ENCODE data around the gene CHEK2.
"Not testable (repeated sequence)": the region's sequence is repeated elsewhere in the genome, so short reads cannot be mapped to it uniquely, and the experiment has no call there.

The CHEK2 gene

DNA sequence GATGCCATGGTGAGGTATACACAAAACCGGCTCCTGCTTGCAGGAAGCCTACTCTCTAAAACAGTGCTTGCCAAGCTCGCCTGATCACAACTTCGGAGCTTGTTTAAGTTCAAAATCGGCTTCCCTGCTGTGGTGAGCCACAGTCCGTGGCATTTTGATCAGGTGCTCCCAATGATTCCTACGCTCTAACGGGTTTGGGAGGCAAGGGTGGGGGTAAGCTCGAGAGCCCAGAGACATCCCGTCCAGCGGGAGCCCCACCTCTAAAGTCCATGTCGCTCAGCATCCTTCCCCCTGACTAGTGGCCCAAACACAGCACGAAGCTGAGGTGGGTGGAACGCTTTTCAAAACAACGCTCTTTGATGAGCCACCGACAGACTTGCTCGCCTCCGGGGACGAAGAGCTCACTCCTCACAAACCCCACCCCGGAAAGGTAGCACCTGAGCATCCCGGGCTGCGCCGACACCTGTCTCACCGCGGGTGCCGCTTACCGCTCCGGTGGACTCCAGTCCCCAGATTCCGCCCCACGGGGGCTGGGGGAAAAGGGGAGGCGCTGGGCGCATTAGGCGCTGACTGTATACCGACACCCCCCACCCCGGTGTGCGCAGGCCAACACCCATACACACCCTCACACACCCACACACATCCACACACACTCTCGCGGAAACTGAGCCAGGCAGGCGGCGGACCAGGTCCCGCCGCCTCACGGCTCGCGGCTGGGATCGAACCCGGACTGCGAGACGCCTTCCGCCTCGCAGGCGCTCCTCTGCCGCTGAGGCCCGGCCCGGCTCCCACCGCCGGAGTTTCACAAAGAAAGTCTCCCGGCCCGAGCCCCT lies 62.6 kb downstream of the CHEK2 start:
- not testable (repeated sequence) for DNase-seq (ENCODE audit: low read depth)
- H3K4me3 ChIP-seq (ENCODE audit: low read length): peak overlapping the region; percentile 76

DNA sequence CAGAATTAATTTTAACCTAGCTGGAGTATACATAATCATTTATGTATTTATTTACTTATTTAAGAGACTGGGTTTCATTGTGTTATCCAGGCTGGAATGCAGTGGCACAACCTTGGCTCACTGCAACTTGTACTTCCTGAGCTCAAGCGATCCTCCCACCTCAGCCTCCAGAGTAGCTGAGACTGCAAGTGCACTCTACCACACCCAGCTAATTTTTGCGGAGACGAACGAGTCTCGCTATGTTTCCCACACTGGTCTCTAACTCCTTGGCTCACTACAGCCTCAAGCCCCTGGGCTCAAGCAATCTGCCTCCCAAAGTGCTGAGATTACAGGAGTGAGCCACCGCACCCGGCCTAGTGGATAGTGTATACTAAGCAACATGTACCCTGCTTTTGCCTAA lies 63.5 kb downstream of the CHEK2 start:
- not testable (repeated sequence) for DNase-seq (ENCODE audit: low read depth); H3K4me3 ChIP-seq (ENCODE audit: low read length)

DNA sequence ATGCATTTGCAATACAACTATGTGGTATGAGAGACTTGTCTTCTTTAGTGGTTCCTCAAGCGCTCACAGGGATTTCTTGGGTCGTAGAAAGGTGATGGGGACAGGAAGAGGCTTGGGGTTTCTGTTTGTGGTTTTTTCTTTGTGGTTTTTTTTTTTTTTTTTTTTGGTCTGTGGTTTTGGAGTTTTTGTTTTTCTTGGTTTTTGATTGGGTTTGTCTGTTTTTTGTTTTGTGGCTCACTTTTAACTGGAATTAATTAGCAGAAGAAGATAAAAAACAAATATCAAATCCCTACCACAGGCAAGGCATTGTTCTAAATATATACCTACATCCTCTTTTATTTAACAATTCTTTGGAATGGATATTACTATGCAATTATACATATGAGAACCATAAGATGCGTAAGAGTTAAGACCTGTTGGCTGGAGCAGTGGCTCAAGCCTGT lies 67.5 kb downstream of the CHEK2 start:
- TF ChIP-seq, protein P1, sequence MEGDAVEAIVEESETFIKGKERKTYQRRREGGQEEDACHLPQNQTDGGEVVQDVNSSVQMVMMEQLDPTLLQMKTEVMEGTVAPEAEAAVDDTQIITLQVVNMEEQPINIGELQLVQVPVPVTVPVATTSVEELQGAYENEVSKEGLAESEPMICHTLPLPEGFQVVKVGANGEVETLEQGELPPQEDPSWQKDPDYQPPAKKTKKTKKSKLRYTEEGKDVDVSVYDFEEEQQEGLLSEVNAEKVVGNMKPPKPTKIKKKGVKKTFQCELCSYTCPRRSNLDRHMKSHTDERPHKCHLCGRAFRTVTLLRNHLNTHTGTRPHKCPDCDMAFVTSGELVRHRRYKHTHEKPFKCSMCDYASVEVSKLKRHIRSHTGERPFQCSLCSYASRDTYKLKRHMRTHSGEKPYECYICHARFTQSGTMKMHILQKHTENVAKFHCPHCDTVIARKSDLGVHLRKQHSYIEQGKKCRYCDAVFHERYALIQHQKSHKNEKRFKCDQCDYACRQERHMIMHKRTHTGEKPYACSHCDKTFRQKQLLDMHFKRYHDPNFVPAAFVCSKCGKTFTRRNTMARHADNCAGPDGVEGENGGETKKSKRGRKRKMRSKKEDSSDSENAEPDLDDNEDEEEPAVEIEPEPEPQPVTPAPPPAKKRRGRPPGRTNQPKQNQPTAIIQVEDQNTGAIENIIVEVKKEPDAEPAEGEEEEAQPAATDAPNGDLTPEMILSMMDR (conservative IDR thresholded peaks at IDR 0.05; ENCODE audit: low read depth, low read length): no peak
- H3K4me3 ChIP-seq (ENCODE audit: low read length): no peak overlapping the region
- no peak for DNase-seq (ENCODE audit: low read depth)

DNA sequence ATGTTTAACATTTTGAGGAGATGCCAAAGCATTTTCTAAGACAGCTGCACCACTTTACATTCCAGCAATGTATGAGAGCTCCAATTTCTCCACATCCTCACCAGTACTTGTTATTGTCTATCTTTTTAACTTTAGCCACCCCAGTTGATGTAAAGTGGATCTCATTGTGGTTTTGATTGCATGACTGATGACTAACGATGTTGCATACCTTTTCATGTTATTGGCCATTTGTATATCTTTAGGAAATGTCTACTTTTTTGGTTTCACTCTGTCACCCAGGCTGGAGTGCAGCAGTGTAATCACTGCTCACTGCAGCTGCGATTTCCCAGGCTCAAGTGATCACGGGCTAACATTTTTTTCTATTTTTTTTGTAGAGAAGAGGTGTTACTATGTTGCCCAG lies 70.9 kb downstream of the CHEK2 start:
- TF ChIP-seq, protein P1 (conservative IDR thresholded peaks at IDR 0.05; ENCODE audit: low read depth, low read length): no peak
- no peak for DNase-seq (ENCODE audit: low read depth)

DNA sequence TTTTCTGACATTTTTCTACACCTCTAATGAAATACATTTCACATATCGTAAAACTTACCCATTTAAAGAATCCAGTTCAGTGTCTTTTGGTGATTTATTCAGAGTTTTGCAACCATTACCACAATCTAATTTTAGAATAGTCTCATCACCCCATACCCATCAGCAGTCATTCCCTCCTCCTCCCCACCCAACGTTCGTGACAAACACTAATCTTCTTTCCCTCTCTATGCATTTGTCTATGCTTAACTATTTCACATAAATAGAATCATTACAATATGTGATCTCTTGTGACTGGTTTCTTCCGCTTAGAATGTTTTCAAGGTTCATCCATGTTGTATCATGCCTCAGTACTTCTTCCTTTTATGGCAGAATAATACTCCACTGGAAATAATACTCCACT lies 71.5 kb downstream of the CHEK2 start:
- TF ChIP-seq, protein P1 (conservative IDR thresholded peaks at IDR 0.05; ENCODE audit: low read depth, low read length): no peak
- no peak for DNase-seq (ENCODE audit: low read depth)
- H3K4me3 ChIP-seq (ENCODE audit: low read length): no peak overlapping the region

More for the DNA sequence above, 70.9 kb downstream of the CHEK2 start:
- H3K4me3 ChIP-seq (ENCODE audit: low read length): no peak overlapping the region

DNA sequence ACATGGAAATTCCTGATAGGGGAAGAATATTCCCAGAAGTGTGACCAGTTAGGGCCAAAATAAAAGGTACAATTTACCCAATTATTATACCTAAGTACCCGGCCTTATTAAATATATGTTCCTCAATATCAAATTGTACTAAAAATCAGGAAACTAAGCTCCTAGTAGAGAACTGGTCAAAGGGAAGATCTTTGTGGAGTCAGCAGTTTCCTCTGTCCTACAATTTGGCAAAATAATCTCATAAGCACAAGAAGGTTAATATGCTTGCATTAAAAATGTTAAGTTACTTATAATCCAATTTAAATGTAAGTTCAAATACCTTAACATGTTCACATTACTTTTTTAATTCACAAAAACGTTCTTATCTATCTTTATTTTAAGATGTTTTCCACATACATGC lies 72.2 kb downstream of the CHEK2 start:
- DNase-seq (ENCODE audit: low read depth): no peak
- TF ChIP-seq, protein P1 (conservative IDR thresholded peaks at IDR 0.05; ENCODE audit: low read depth, low read length): no peak

DNA sequence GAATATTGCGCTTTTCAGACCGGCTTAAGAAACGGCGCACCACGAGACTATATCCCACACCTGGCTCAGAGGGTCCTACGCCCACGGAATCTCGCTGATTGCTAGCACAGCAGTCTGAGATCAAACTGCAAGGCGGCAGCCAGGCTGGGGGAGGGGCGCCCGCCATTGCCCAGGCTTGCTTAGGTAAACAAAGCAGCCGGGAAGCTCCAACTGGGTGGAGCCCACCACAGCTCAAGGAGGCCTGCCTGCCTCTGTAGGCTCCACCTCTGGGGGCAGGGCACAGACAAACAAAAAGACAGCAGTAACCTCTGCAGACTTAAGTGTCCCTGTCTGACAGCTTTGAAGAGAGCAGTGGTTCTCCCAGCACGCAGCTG lies 78.1 kb downstream of the CHEK2 start:
- not testable (repeated sequence) for H3K4me3 ChIP-seq (ENCODE audit: low read length); DNase-seq (ENCODE audit: low read depth)

More for the DNA sequence above, 72.2 kb downstream of the CHEK2 start:
- no peak overlapping the region for H3K4me3 ChIP-seq (ENCODE audit: low read length)

DNA sequence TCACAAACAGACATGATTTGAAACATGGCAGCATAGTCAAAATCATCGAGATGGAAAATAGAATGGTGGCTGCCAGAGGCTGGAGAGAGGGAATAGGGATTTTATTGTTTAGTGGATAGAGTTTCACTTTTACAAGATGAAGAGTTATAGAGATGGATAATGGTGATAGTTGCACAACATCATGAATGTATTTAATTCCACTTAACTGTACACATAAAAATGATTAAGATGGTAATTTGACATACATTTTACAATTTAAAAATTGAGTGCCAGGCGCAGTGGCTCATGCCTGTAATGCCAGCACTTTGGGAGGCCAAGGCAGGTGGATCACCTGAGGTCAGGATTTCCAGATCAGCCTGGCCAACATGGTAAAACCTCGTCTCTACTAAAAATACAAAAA lies 83.2 kb downstream of the CHEK2 start:
- no peak for DNase-seq (ENCODE audit: low read depth)
- H3K4me3 ChIP-seq (ENCODE audit: low read length): no peak overlapping the region
- TF ChIP-seq, protein P1 (conservative IDR thresholded peaks at IDR 0.05; ENCODE audit: low read depth, low read length): no peak

Measured in retinal pigment epithelial cell (primary cell).